ENCODE results near the gene CLDN18. TPM values are rescaled to one million over a fixed set of nuclear protein-coding genes. Genes with fewer than 3 reads are reported as not detected.
A peak's percentile ranks its signal among the peaks of the same experiment; 100 is the strongest.

CLDN18 gene
- total RNA-seq, 1 donor from 2014 or later = 162 TPM

DNA sequence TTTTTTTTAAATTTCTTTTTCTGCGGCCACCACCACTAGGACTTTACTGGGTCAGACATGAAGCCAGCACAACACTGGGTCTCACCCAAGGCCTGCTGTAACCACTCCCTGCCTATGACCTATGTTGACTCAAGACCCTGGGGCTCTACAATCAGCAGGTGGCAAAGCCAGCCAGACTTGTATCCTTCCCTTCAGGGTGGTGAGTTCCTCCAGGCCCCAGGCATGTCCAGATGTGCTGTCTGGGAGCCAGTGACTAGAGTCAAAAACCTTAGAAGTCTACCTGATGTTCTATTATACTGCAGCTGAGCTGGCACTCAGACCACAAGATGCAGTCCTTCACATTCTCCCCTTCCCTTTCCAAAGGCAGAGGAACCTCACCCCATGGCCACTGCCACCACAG, 31.6 kb upstream of the CLDN18 start:
- Histone ChIP-seq H3K27me3 (ENCODE audit: low read depth) (no peaks in the 10 kb centered on the region), H3K27ac (no peak overlapping the region), H3K4me1 (no peaks in the 10 kb centered on the region), H3K4me3 (no peak overlapping the region), H3K9me3 (no peaks in the 10 kb centered on the region), H3K36me3 (no peaks in the 10 kb centered on the region)
- no peak for DNase-seq
- ATAC-seq = no peak
- no peak for TF ChIP-seq CTCF (IDR thresholded peaks at IDR 0.05)
- intact Hi-C loops (cut with DNase I) = no loop called here

GRCh38 chr3:137987723-137988122, 22.2 kb upstream of the CLDN18 start:
- H3K27me3 ChIP-seq (ENCODE audit: low read depth) = no peaks in the 10 kb centered on the region
- H3K4me1 ChIP-seq = no peaks in the 10 kb centered on the region
- H3K36me3 ChIP-seq = no peaks in the 10 kb centered on the region
- no peak for TF ChIP-seq CTCF (IDR thresholded peaks at IDR 0.05)
- no peak overlapping the region for H3K27ac ChIP-seq
- DNase-seq (no peak), ATAC-seq (no peak)
- H3K4me3 ChIP-seq = no peak overlapping the region
- intact Hi-C loops (cut with DNase I) = no loop called here
- no peaks in the 10 kb centered on the region for H3K9me3 ChIP-seq

DNA sequence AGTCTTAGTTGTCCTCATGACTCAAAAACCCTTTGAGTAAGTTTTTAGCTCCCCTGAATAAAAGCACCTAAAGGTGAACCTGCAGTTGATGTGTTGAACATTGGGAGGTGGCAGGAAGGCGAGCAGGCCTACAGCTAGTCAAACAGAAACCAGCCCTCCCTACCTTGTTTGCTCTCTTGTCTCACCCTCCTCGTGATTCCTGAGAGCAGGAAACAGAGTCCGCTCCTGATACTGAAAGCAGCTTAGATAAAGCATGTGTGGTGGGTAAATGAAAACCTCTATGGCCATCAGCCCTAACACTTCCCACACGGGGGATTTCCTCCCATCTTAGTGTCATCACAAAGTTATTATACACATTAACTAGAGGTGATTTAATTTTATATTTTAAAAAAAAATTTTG, 21.8 kb upstream of the CLDN18 start:
- DNase-seq (no peak), ATAC-seq (peak; percentile 69 to 96)
- Histone ChIP-seq H3K27ac (no peak overlapping the region), H3K4me1 (no peaks in the 10 kb centered on the region), H3K27me3 (ENCODE audit: low read depth) (no peaks in the 10 kb centered on the region), H3K9me3 (no peaks in the 10 kb centered on the region), H3K36me3 (no peaks in the 10 kb centered on the region), H3K4me3 (no peak overlapping the region)
- no peak for TF ChIP-seq CTCF (IDR thresholded peaks at IDR 0.05)
- intact Hi-C loops (cut with DNase I) = no loop called here

GRCh38 chr3:137988982-137989381, 21.0 kb upstream of the CLDN18 start:
- no peak for TF ChIP-seq CTCF (IDR thresholded peaks at IDR 0.05)
- Histone ChIP-seq H3K27ac (no peak overlapping the region), H3K36me3 (no peaks in the 10 kb centered on the region), H3K27me3 (ENCODE audit: low read depth) (no peaks in the 10 kb centered on the region), H3K4me3 (no peak overlapping the region), H3K9me3 (no peaks in the 10 kb centered on the region), H3K4me1 (no peaks in the 10 kb centered on the region)
- DNase-seq = no peak
- intact Hi-C loops (cut with DNase I) = no loop called here
- ATAC-seq = peak in 1 of 2 donors; percentile 70

- DNase-seq = no peak
- no peaks in the 10 kb centered on the region for H3K9me3 ChIP-seq
- H3K4me3 ChIP-seq = no peak overlapping the region
- no peaks in the 10 kb centered on the region for H3K27me3 ChIP-seq (ENCODE audit: low read depth)
- no peak for TF ChIP-seq CTCF (IDR thresholded peaks at IDR 0.05)
- intact Hi-C loops (cut with DNase I) = no loop called here
- H3K4me1 ChIP-seq = no peaks in the 10 kb centered on the region
- no peak for ATAC-seq
- H3K27ac ChIP-seq = no peak overlapping the region
- no peaks in the 10 kb centered on the region for H3K36me3 ChIP-seq
Observed at GRCh38 chr3:137990427-137990826, 19.5 kb upstream of the CLDN18 start.

DNA sequence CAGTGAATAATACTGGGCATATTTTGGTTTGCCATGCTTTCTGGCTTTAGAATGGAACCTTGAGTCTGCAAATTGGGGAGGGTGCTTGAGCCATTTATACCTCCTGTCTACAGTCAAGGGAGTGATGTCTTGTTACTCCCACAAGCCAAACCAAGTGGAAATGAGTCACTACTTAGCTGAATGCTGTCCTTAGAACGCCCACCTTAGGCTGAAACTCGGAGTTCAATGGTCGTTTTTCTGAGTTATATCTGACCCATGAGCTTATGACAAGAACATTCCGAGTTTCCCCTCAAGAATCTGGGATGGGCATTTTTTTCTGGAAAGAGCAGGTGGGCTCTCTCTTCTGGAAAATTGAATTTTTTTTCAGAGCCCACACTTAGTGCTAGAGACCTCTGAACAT, 17.4 kb upstream of the CLDN18 start:
- TF ChIP-seq CTCF (IDR thresholded peaks at IDR 0.05) = no peak
- ATAC-seq (no peak), DNase-seq (no peak)
- H3K27ac ChIP-seq = no peak overlapping the region
- no peak overlapping the region for H3K4me3 ChIP-seq
- intact Hi-C loops (cut with DNase I) = no loop called here
- no peaks in the 10 kb centered on the region for H3K27me3 ChIP-seq (ENCODE audit: low read depth)
- no peaks in the 10 kb centered on the region for H3K4me1 ChIP-seq
- no peaks in the 10 kb centered on the region for H3K9me3 ChIP-seq
- H3K36me3 ChIP-seq = no peaks in the 10 kb centered on the region

Measured in lower lobe of right lung (tissue), 2 donors.